ENCODE results near the gene CD83. TPM values are rescaled to one million over a fixed set of nuclear protein-coding genes. Genes with fewer than 3 reads are reported as not detected.

Gene CD83
- total and polyA plus RNA-seq, 9 of the 15 experiments (the other 6 are each of a cell fraction or from before 2014, with no cell fraction given): 2.5 to 4.1 (median 3.4) TPM

DNA sequence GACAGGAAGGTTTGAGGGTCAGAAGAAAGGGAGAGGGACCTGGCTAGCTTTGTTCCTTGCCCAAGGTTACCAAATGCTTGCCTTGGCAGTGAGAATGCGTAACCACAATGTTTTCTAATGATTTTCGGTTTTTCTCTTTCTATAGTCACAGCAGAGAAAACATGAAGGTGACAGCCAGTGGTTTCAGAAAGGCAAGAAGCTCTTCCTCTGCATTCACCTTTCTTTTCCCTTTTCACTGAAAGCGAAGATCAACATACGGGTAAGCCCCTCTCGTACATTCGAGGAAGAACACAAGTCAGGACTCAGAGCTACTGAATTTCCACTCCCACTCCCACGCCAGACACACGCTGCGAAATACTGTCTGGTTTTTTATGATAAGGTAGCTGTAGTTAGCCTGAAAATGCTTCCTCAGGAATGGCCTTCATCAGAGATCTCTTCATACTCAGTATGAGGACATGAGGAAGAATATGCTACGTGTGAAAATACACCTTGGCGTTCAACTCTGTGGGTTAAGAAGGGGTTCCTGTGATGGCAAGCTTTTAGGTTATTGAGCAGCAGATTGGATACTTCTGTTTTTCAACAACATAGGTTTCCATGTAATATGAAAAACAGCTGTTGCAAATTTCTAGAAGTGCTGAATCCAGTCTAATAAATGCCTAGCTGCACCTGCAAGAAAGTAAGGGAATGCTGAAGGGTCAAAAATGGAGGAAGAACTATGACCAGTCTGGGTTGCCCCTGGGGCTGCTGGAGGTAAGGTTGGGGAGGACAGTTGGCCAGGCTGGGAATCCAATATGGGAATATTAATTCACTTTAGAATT, 7.4 kb upstream of the CD83 start (continued):
- TF ChIP-seq MGA (IDR thresholded peaks at IDR 0.05) (peak; percentile 63), ZNF134 (CRISPR knock-in tag; conservative IDR thresholded peaks at IDR 0.05) (0 out of 2 replicates have a peak, but pooled peaks have one; percentile 8), CREB1 (IDR thresholded peaks at IDR 0.05) (no peak), CREB1 (CRISPR knock-in tag; IDR thresholded peaks at IDR 0.05) (no peak), BRD9 (IDR thresholded peaks at IDR 0.05; ENCODE audit: low read depth, partially characterized antibody) (peak; percentile 47), KLF13 (tag; IDR thresholded peaks at IDR 0.05; ENCODE audit: borderline replicate concordance, low read depth) (no peak), ZNF431 (CRISPR knock-in tag; IDR thresholded peaks at IDR 0.05) (0 out of 2 replicates have a peak, but pooled peaks have one; percentile 31), POLR2AphosphoS2 (IDR thresholded peaks at IDR 0.05; ENCODE audit: low read length) (no peak), SMARCA4 (IDR thresholded peaks at IDR 0.05) (peak; percentile 81), CBFA2T3 (IDR thresholded peaks at IDR 0.05) (peak; percentile 84), MECOM (CRISPR knock-in tag; IDR thresholded peaks at IDR 0.05) (no peak)
- TF ChIP-seq, protein P1, sequence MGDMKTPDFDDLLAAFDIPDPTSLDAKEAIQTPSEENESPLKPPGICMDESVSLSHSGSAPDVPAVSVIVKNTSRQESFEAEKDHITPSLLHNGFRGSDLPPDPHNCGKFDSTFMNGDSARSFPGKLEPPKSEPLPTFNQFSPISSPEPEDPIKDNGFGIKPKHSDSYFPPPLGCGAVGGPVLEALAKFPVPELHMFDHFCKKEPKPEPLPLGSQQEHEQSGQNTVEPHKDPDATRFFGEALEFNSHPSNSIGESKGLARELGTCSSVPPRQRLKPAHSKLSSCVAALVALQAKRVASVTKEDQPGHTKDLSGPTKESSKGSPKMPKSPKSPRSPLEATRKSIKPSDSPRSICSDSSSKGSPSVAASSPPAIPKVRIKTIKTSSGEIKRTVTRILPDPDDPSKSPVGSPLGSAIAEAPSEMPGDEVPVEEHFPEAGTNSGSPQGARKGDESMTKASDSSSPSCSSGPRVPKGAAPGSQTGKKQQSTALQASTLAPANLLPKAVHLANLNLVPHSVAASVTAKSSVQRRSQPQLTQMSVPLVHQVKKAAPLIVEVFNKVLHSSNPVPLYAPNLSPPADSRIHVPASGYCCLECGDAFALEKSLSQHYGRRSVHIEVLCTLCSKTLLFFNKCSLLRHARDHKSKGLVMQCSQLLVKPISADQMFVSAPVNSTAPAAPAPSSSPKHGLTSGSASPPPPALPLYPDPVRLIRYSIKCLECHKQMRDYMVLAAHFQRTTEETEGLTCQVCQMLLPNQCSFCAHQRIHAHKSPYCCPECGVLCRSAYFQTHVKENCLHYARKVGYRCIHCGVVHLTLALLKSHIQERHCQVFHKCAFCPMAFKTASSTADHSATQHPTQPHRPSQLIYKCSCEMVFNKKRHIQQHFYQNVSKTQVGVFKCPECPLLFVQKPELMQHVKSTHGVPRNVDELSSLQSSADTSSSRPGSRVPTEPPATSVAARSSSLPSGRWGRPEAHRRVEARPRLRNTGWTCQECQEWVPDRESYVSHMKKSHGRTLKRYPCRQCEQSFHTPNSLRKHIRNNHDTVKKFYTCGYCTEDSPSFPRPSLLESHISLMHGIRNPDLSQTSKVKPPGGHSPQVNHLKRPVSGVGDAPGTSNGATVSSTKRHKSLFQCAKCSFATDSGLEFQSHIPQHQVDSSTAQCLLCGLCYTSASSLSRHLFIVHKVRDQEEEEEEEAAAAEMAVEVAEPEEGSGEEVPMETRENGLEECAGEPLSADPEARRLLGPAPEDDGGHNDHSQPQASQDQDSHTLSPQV (IDR thresholded peaks at IDR 0.05): peak; percentile 80

Measured in K562 (cell line).